Measurements from ENCODE around the gene TMEM123. TPM values are rescaled to one million over a fixed set of nuclear protein-coding genes. Genes with fewer than 3 reads are reported as not detected.

The TMEM123 gene
- total and polyA plus RNA-seq, 7 donors: 37.2 to 232 (median 140) TPM

DNA sequence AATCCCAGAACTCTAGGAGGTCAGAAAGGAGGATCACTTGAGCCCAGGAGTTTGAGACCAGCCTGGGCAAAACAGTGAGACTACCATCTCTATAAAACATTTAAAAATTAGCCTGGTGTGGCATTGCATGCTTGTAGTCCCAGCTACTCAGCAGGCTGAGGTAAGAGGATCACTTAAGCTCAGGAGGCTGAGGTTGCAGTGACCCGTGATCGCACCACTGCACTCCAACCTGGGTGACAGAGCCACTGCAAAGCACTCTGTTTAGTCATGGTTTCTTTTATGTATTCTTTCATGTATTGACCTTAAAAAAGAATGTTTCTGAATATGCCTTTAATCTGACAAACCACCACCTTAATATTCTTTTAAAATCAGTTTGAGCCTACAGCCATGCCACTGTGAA is 53.4 kb downstream of the TMEM123 start:
- Histone ChIP-seq H3K27ac (no peak overlapping the region), H3K27me3 (no peaks in the 10 kb centered on the region), H3K4me1 (peaks cover 0 to 22% (median 12%) of the 10 kb centered on the region in 4 donors), H3K9me3 (no peaks in the 10 kb centered on the region), H3K36me3 (peaks cover 9 to 48% (median 29%) of the 10 kb centered on the region in 4 donors), H3K4me3 (no peak overlapping the region)
- DNase-seq: no peak
- 95% methylated on average over 2 of the region's 2 CpGs for WGBS, 2 donors
- TF ChIP-seq, protein P1, sequence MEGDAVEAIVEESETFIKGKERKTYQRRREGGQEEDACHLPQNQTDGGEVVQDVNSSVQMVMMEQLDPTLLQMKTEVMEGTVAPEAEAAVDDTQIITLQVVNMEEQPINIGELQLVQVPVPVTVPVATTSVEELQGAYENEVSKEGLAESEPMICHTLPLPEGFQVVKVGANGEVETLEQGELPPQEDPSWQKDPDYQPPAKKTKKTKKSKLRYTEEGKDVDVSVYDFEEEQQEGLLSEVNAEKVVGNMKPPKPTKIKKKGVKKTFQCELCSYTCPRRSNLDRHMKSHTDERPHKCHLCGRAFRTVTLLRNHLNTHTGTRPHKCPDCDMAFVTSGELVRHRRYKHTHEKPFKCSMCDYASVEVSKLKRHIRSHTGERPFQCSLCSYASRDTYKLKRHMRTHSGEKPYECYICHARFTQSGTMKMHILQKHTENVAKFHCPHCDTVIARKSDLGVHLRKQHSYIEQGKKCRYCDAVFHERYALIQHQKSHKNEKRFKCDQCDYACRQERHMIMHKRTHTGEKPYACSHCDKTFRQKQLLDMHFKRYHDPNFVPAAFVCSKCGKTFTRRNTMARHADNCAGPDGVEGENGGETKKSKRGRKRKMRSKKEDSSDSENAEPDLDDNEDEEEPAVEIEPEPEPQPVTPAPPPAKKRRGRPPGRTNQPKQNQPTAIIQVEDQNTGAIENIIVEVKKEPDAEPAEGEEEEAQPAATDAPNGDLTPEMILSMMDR (IDR thresholded peaks at IDR 0.05): no peak
- TF ChIP-seq POLR2AphosphoS5 (IDR thresholded peaks at IDR 0.05): no peak
- intact Hi-C loops (cut with DNase I): no loop called here

DNA sequence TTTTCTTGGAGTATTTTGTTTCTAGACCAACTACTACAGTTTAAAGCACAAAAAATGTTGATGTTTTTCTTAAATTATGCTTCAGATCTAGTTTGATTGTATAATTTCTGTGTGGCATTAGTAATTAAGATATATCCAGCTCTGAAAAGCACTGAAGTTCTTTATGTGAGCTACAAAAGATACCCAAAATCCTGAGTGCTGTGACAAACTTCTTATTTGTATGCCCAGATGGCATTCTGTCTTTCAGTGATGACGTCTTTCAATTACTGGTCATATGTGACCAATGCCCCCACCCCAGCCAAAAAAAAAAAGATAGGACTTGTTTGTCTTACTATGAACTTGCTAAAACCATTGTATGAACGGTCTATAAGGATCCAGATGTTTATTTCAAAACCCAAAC is 54.3 kb downstream of the TMEM123 start:
- peaks cover 12 to 56% (median 34%) of the 10 kb centered on the region in 4 donors for H3K36me3 ChIP-seq
- intact Hi-C loops (cut with DNase I): no loop called here

DNA sequence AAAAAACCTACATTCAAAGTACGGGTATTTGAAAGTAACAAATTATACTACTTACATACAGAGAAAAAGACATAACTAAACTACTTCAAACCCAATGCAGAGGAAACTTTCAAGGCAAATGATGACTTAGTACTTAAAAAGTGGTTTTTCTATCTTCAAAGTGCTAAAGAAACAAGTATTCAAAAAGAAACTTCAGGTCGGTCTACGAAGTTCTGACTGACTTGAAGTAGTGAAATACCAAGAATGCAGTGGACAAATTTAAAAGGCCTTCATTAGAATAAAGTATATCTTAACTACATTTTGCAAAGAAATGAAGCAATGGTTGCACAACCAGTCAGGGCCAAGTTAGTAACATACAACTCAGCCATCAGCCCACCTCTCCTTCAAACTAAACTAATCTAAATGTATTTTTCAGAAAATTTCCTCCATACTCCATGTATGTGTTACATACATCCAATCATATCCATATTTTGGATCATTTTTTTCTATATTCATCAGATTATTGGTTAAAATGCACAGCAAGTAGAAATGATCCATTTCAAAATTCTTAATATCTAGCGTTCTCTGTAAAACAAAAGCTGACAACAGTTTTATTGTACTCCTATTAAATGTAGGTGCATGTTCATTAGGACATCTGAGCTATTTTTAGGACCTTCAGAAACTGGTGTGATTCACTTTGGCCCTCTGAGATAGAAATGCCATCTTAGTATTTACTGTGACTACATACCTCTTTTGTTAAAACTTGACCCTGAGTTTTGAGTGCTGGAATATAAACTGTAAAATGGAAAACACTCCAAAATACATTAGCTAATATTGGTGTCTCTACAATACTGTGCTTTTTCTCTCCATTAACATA is 55.6 kb downstream of the TMEM123 start:
- DNase-seq: no peak
- H3K27ac ChIP-seq: peak overlapping the region in 2 of 4 donors; percentile 8 to 46
- peaks cover 12 to 67% (median 37%) of the 10 kb centered on the region in 4 donors for H3K36me3 ChIP-seq
- 75 to 89% methylated on average over 4 of the region's 4 CpGs for WGBS, 2 donors
- no peak overlapping the region for H3K4me3 ChIP-seq
- H3K27me3 ChIP-seq: no peaks in the 10 kb centered on the region
- no peaks in the 10 kb centered on the region for H3K9me3 ChIP-seq
- TF ChIP-seq POLR2AphosphoS5 (IDR thresholded peaks at IDR 0.05) (peak in 1 of 4 donors; percentile 6), EP300 (IDR thresholded peaks at IDR 0.05) (no peak), POLR2A (IDR thresholded peaks at IDR 0.05) (no peak)
- TF ChIP-seq, protein P1 (IDR thresholded peaks at IDR 0.05): no peak
- H3K4me1 ChIP-seq: peaks cover 0 to 15% (median 12%) of the 10 kb centered on the region in 4 donors
- intact Hi-C loops (cut with DNase I): no loop called here

More for the DNA sequence above, 54.3 kb downstream of the TMEM123 start:
- no peak for TF ChIP-seq POLR2A (IDR thresholded peaks at IDR 0.05)
- H3K4me1 ChIP-seq: peaks cover 0 to 22% (median 12%) of the 10 kb centered on the region in 4 donors
- no peaks in the 10 kb centered on the region for H3K27me3 ChIP-seq
- 85 to 88% methylated on average over 2 of the region's 2 CpGs for WGBS, 2 donors
- H3K9me3 ChIP-seq: no peaks in the 10 kb centered on the region
- no peak overlapping the region for H3K4me3 ChIP-seq
- no peak for DNase-seq
- H3K27ac ChIP-seq: no peak overlapping the region

DNA sequence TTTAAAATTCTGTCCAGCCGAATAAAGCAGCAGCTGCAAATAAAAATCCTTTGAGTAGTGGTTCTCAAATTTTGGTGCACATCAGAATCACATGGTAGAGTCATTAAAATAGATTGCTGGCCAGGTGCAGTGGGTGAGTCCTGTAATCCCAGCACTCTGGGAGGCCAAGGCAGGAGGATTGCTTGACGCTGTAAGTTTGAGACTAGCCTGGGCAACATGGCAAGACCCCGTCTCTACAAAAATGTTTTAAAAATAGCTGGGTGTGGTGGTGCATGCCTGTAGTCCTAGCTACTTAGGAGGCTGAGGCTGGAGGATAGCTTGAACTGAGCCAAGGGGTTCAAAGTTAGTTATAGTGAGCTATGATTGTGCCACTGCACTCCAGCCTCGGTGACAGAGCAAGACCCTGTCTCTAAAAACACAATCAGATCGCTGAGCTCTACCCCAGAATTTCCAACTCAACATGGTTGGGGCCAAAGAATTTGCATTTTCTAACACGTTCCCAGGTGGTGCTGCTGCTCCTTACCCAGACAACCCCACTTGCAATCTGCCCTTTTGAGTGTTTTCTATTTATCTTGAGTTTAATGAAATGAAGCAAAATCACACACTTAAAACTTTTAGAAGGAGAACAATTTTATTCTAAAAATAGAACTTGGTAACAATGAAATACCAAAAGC is 56.7 kb downstream of the TMEM123 start:
- Histone ChIP-seq H3K27ac (no peak overlapping the region), H3K9me3 (no peaks in the 10 kb centered on the region), H3K27me3 (no peaks in the 10 kb centered on the region), H3K36me3 (peaks cover 3 to 66% (median 28%) of the 10 kb centered on the region in 4 donors), H3K4me3 (no peak overlapping the region), H3K4me1 (peaks cover 0 to 15% (median 11%) of the 10 kb centered on the region in 4 donors)
- WGBS, 2 donors: 90% methylated on average over 6 of the region's 6 CpGs
- no peak for DNase-seq
- intact Hi-C loops (cut with DNase I): no loop called here
- TF ChIP-seq EP300 (IDR thresholded peaks at IDR 0.05) (no peak), POLR2A (IDR thresholded peaks at IDR 0.05) (no peak), POLR2AphosphoS5 (IDR thresholded peaks at IDR 0.05) (no peak)
- TF ChIP-seq, protein P1 (IDR thresholded peaks at IDR 0.05): no peak

DNA sequence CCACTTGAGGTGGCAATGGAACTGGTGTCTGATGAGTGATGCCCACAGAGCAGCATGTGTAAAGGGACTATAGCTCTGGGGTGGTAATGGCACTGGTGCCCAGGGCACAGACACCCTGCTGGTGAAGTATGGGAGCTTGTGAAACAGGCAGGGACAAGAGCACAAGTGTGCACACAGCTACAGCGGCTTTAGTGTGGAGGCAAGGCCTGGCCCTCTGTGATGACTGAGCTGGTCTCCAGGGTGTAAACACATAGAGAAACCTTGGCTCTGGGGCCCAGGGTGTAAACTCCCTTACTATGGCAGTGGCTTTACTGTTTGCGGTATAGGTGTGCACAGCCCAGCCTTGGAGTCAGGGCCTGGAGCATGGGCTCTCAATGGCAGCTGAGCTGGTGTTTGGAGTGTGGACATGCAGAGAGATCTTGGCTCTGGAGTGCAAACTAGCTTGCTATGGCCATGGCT is 59.3 kb downstream of the TMEM123 start:
- peaks cover 3 to 61% (median 15%) of the 10 kb centered on the region in 4 donors for H3K36me3 ChIP-seq
- no peaks in the 10 kb centered on the region for H3K9me3 ChIP-seq
- no peak overlapping the region for H3K27ac ChIP-seq
- no peaks in the 10 kb centered on the region for H3K27me3 ChIP-seq
- TF ChIP-seq, protein P1 (IDR thresholded peaks at IDR 0.05): no peak
- TF ChIP-seq EP300 (IDR thresholded peaks at IDR 0.05): no peak
- no peak for TF ChIP-seq POLR2A (IDR thresholded peaks at IDR 0.05)
- peak in 1 of 4 donors; percentile 8 for TF ChIP-seq POLR2AphosphoS5 (IDR thresholded peaks at IDR 0.05)
- H3K4me3 ChIP-seq: no peak overlapping the region
- DNase-seq: no peak
- peaks cover 0 to 18% (median 12%) of the 10 kb centered on the region in 4 donors for H3K4me1 ChIP-seq
- whole genome bisulfite sequencing, 2 donors: 96 to 97% methylated on average over 2 of the region's 2 CpGs
- intact Hi-C loops (cut with DNase I): loop anchor here (5.0 kb wide), 1 partner anchor 59 kb away; the partner anchor contains the start of gene TMEM123

All from sigmoid colon (tissue), 7 donors.